Smooth muscle cell (in vitro differentiated cells): ENCODE measurements around the gene OR10G8. TPM values are rescaled to one million over a fixed set of nuclear protein-coding genes. Genes with fewer than 3 reads are reported as not detected.

Source experiments
- DNase-seq: peaks from one replicate; lab custom pipeline; 2025; ENCODE audit not compliant: unreplicated experiment; lab: John Stamatoyannopoulos, UW
- H2AFZ ChIP-seq: fragments of 200-600 bp; sonication (generic); 2 replicates; pipeline ENCODE4 v1.6.0; 2016; ENCODE audit warnings: antibody characterized with exemption, low read depth, mild to moderate bottlenecking
- H3F3A ChIP-seq: fragments of 200-600 bp; sonication (generic); 2 replicates; pipeline ENCODE4 v1.6.0; 2017; ENCODE audit warnings: antibody characterized with exemption, low read depth
- H3K27ac ChIP-seq: fragments of 200-600 bp; sonication (generic); 2 replicates; pipeline ENCODE4 v1.5.1; 2016; ENCODE audit warnings: low read depth, mild to moderate bottlenecking
- H3K27me3 ChIP-seq: fragments of 200-600 bp; sonication (generic); 2 replicates; pipeline ENCODE4 v1.6.1; 2016; ENCODE audit warnings: low read depth, mild to moderate bottlenecking
- H3K36me3 ChIP-seq: fragments of 200-600 bp; sonication (generic); 2 replicates; pipeline ENCODE4 v1.5.1; 2016; ENCODE audit warnings: low read depth
- H3K4me1 ChIP-seq: fragments of 200-600 bp; sonication (generic); 2 replicates; pipeline ENCODE4 v1.5.1; 2016; ENCODE audit warnings: low read depth
- H3K4me2 ChIP-seq: fragments of 200-600 bp; sonication (generic); 2 replicates; pipeline ENCODE4 v1.6.0; 2016; ENCODE audit warnings: mild to moderate bottlenecking
- H3K4me3 ChIP-seq: fragments of 200-600 bp; sonication (generic); 2 replicates; pipeline ENCODE4 v1.5.1; 2016; ENCODE audit warnings: mild to moderate bottlenecking
- H3K79me2 ChIP-seq: fragments of 200-600 bp; sonication (generic); 2 replicates; pipeline ENCODE4 v1.6.0; 2016; ENCODE audit warnings: low read depth, mild to moderate bottlenecking
- H3K9ac ChIP-seq: fragments of 200-600 bp; sonication (generic); 2 replicates; pipeline ENCODE4 v1.6.0; 2016; ENCODE audit warnings: low read depth
- H3K9me3 ChIP-seq: fragments of 200-600 bp; sonication (generic); replicated peaks from 2 replicates; pipeline ENCODE4 v1.5.1; 2016; ENCODE audit warnings: low read depth
- H4K20me1 ChIP-seq: fragments of 200-600 bp; sonication (generic); 2 replicates; pipeline ENCODE4 v1.6.0; 2016; ENCODE audit warnings: low read depth
- WGBS: methylation state at CpG from one replicate; pipeline ENCODE4 v1.1.7; 2016; ENCODE audit warnings: low lambda C conversion rate; 5-methylcytosine and 5-hydroxymethylcytosine counted together
- polyA plus RNA-seq: library from polyadenylated mRNA; unstranded; fragments of >200 nt; fragmentation: Nextera tagmentation; extraction: Ambion mirVana; gene quantifications from 2 replicates; pipeline ENCODE4 v1.2.1, GENCODE V29; 2016
- total RNA-seq: library from RNA; depleted of rRNA; stranded (reverse); fragments of >200 nt; gene quantifications from 2 replicates; pipeline ENCODE4 v1.2.3, GENCODE V29; 2014
- TF ChIP-seq, protein P1 (sequence below): fragments of 200-600 bp; sonication (generic); IDR thresholded peaks from 2 replicates; pipeline ENCODE4 v1.5.1; 2017; ENCODE audit warnings: borderline replicate concordance, mild to moderate bottlenecking, antibody characterized with exemption; ENCODE audit not compliant: insufficient read depth, poor library complexity, severe bottlenecking

OR10G8 gene
- total and polyA plus RNA-seq, 2 experiments from 2014 or later = not detected

DNA sequence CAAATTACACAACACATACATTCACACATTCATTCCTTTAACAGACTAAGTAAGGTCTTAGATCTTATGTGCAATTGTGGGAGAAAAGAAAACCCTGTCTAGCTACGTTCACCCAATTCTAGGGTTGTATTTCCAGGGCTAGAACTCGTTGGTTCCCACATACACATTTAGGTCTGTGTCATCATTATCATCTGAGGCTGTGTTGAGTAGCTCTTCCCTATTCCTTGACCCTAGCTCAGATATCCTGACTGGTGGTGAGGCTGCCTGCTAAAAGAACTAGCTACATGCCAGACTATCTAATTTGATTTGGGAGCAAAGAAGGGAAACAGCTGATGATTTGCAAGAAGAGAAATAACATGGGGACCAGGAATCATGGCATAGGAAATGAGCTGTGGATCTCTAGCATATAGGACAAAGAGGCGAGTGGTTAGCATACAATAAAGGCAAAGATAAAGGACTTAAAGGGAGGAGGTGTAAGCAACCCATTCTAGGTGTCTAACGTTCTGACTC is 42.1 kb downstream of the OR10G8 start:
- H3K4me1 ChIP-seq = no peaks in the 10 kb centered on the region
- H4K20me1 ChIP-seq = no peaks in the 10 kb centered on the region
- H3K9me3 ChIP-seq = no peaks in the 10 kb centered on the region
- H3K79me2 ChIP-seq = no peaks in the 10 kb centered on the region
- no peak overlapping the region for H3K4me3 ChIP-seq
- no peak overlapping the region for H2AFZ ChIP-seq
- H3F3A ChIP-seq = no peaks in the 10 kb centered on the region
- H3K4me2 ChIP-seq = no peak overlapping the region
- peaks cover 19% of the 10 kb centered on the region for H3K27me3 ChIP-seq
- no peak for DNase-seq
- no peak overlapping the region for H3K27ac ChIP-seq
- H3K9ac ChIP-seq = no peak overlapping the region
- H3K36me3 ChIP-seq = no peaks in the 10 kb centered on the region
- WGBS = 78% methylated on average over 4 of the region's 4 CpGs
- TF ChIP-seq, protein P1, sequence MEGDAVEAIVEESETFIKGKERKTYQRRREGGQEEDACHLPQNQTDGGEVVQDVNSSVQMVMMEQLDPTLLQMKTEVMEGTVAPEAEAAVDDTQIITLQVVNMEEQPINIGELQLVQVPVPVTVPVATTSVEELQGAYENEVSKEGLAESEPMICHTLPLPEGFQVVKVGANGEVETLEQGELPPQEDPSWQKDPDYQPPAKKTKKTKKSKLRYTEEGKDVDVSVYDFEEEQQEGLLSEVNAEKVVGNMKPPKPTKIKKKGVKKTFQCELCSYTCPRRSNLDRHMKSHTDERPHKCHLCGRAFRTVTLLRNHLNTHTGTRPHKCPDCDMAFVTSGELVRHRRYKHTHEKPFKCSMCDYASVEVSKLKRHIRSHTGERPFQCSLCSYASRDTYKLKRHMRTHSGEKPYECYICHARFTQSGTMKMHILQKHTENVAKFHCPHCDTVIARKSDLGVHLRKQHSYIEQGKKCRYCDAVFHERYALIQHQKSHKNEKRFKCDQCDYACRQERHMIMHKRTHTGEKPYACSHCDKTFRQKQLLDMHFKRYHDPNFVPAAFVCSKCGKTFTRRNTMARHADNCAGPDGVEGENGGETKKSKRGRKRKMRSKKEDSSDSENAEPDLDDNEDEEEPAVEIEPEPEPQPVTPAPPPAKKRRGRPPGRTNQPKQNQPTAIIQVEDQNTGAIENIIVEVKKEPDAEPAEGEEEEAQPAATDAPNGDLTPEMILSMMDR = no peak

DNA sequence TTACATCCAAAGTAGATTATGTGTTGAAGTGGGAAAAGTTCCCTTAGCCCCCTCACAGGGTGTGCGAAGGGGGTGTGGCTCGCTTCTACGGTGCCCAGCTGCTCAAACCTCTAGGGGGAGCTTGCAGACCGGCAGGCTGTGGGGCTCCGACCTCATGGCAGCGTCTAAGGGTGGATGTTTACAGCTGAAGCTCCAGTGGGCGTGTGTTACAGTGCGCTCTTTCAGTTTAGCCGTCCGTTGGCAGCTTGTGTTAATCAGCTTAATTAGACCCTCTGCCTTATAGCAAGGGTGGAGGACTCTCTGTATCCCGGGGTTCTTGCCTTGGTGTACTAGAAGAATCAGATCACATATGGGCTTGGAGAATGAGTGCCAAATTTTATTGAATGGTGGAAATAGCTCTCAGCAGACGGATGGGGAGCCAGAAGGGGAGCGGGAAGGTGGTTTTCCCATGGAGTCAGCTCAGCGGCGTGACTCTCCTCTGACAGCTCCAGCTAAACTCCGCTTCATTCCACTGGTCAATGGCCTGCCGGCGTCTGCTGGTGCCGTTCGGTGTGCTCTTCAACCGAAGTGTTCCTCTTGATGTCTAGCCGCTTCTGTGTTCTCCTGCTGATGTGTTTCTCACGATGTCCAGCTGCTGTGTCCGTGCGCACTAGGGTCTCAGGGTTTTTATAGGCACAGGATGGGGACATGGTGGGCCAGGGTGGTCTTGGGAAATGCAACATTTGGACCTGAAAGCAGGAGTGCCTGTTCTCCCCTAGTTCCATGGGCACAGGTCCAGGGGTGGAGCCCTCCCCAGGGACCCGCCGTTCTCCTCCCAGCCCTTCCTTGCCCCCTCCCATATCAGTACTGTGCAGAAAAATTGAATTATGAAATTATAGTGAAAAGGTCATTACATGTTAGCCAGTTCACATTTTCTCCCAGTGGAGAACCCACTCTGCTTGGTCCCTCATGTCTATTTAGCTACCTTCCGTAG is 43.1 kb downstream of the OR10G8 start:
- no peaks in the 10 kb centered on the region for H3K36me3 ChIP-seq
- no peaks in the 10 kb centered on the region for H3K9me3 ChIP-seq
- no peaks in the 10 kb centered on the region for H4K20me1 ChIP-seq
- no peak overlapping the region for H3K9ac ChIP-seq
- peaks cover 19% of the 10 kb centered on the region for H3K27me3 ChIP-seq
- no peak overlapping the region for H3K27ac ChIP-seq
- no peaks in the 10 kb centered on the region for H3K4me1 ChIP-seq
- no peaks in the 10 kb centered on the region for H3F3A ChIP-seq
- 48% methylated on average over 28 of the region's 28 CpGs for WGBS
- H3K4me2 ChIP-seq = peak overlapping the region; percentile 85
- peak overlapping the region; percentile 87 for H2AFZ ChIP-seq
- TF ChIP-seq, protein P1 = peak; percentile 57
- H3K4me3 ChIP-seq = peak overlapping the region; percentile 43
- no peaks in the 10 kb centered on the region for H3K79me2 ChIP-seq
- DNase-seq = peak; percentile 18

DNA sequence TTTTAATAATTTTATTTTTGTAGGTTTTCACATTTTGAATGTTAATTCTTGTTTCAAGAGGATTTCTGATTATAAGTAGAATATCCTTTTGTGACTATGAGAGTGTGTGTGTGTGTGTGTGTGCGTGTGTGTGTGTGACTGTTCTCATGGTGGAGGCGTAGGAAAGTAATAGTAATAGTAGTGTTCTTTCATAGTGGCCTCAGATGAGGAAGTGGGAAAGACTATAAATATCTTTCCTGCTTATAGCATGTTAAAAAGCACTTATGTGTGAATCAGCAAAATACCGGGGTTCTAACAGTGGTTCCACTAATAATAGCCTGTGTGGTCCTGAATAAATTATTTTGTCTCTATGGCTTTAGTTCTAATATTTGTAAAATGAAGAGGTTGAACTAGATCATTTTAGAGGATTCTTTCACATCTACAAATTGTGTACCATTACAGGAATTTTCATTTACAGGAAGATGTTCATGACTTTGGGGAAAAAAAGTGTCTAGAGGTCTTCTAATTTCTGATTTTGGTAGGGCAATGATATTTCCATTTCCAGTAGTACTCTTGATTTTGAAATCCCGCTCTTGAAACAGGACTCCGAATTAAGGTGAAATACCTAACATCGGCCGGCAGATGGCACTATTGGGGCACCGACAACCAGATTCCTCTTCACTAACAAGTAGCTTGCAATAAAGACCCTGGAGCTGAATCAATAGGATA is 44.5 kb downstream of the OR10G8 start:
- H3K79me2 ChIP-seq = no peaks in the 10 kb centered on the region
- DNase-seq = peak; percentile 26
- H3F3A ChIP-seq = no peaks in the 10 kb centered on the region
- no peaks in the 10 kb centered on the region for H3K4me1 ChIP-seq
- no peak overlapping the region for H2AFZ ChIP-seq
- no peak overlapping the region for H3K9ac ChIP-seq
- no peaks in the 10 kb centered on the region for H3K9me3 ChIP-seq
- TF ChIP-seq, protein P1 = peak; percentile 80
- peaks cover 17% of the 10 kb centered on the region for H3K27me3 ChIP-seq
- 14% methylated on average over 8 of the region's 8 CpGs for WGBS
- no peak overlapping the region for H3K27ac ChIP-seq
- no peak overlapping the region for H3K4me2 ChIP-seq
- H3K4me3 ChIP-seq = no peak overlapping the region
- no peaks in the 10 kb centered on the region for H4K20me1 ChIP-seq
- no peaks in the 10 kb centered on the region for H3K36me3 ChIP-seq
